ENCODE measurements around the gene GP1BA. TPM values are rescaled to one million over a fixed set of nuclear protein-coding genes. Genes with fewer than 3 reads are reported as not detected.

Gene GP1BA
- polyA plus RNA-seq, 1 donor from 2014 or later, result not detected

DNA sequence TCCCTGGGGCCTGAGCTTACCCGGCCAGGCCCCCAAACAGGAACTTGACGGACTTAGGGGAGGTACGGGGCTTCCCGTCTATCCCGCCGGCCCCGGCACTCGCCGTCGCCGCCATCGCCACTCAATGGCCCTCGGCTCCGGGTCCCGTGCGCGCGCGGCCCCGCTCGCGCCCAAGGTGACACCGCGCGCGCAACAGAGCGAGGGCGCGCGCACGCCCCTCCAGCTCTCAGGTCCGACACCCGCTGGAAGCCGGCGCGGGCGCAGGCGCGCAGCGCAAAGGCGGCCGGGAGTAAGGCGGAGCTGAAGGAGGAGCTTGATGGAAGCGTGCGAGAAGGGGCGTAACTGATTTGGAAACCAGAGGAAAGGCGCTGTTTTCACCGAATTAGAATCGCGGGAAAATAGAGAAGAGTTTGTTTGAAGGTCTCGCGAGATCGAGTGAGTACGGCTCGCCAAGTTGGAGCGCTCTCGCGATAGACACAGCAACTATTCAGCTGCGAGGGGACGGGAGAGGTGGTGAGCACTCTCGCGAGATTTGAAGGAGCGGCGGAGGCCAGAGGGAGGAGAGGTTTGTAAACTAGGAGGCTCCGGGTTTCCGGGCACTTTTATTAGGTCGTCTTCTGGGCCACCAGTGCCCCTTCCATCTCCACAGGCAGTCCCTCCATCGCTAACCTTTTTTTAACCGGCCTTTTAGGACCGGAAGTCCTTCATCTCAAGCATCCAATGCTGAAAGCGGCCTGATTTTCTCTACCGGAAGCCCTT, 7.9 kb downstream of the GP1BA start, which contains the start of the genes RNF167 and SLC25A11:
Gene RNF167, plus strand, starts transcription at position 473 of the 759 bp plus-strand sequence. CDS start 642 bp downstream, outside the sequence.
Gene SLC25A11, minus strand, starts transcription at position 251 of the 759 bp plus-strand sequence. Its CDS starts 136 bp downstream, at position 115.
- Histone ChIP-seq H3K27ac (ENCODE audit: low read length) (peak within 1 kb of the TSS; percentile 97), H3K9ac (ENCODE audit: low read length) (peak within 1 kb of the TSS; percentile 92), H3F3A (ENCODE audit: insufficient read depth, low read length, poor library complexity, severe bottlenecking) (no peaks in the 10 kb centered on the region), H4K20me1 (ENCODE audit: insufficient read depth) (no peaks in the 10 kb centered on the region), H3K9me2 (ENCODE audit: insufficient read depth, low read length) (no peaks in the 10 kb centered on the region), H3K36me3 (ENCODE audit: insufficient read depth, low read length) (no peaks in the 10 kb centered on the region), H3K4me2 (ENCODE audit: low read length) (peak within 1 kb of the TSS; percentile 86), H3K27me3 (ENCODE audit: insufficient read depth, low read depth, low read length) (no peaks in the 10 kb centered on the region), H3K9me3 (ENCODE audit: low read length) (no peaks in the 10 kb centered on the region), H3K79me2 (replicated peaks; ENCODE audit: insufficient read depth, low read length) (peaks cover 20% of the 10 kb centered on the region), H2AFZ (ENCODE audit: low read depth, low read length) (peak within 1 kb of the TSS; percentile 75), H3K4me3 (ENCODE audit: low read length) (peak within 1 kb of the TSS; percentile 83)
- no peak for TF ChIP-seq EZH2 (IDR thresholded peaks at IDR 0.05; ENCODE audit: borderline replicate concordance, insufficient read depth, low read length, poor library complexity, severe bottlenecking)
- peak; percentile 50 for TF ChIP-seq SMC3 (conservative IDR thresholded peaks at IDR 0.05; ENCODE audit: poor library complexity)
- peak; percentile 52 for TF ChIP-seq TAF1 (IDR thresholded peaks at IDR 0.05; ENCODE audit: low read depth)
- peak; percentile 47 for TF ChIP-seq RAD21 (conservative IDR thresholded peaks at IDR 0.05)
- peak; percentile 15 for TF ChIP-seq EP300 (conservative IDR thresholded peaks at IDR 0.05; ENCODE audit: poor library complexity, severe bottlenecking)
- peak; percentile 85 for TF ChIP-seq MXI1 (conservative IDR thresholded peaks at IDR 0.05; ENCODE audit: poor library complexity, severe bottlenecking)
- TF ChIP-seq, protein P1, sequence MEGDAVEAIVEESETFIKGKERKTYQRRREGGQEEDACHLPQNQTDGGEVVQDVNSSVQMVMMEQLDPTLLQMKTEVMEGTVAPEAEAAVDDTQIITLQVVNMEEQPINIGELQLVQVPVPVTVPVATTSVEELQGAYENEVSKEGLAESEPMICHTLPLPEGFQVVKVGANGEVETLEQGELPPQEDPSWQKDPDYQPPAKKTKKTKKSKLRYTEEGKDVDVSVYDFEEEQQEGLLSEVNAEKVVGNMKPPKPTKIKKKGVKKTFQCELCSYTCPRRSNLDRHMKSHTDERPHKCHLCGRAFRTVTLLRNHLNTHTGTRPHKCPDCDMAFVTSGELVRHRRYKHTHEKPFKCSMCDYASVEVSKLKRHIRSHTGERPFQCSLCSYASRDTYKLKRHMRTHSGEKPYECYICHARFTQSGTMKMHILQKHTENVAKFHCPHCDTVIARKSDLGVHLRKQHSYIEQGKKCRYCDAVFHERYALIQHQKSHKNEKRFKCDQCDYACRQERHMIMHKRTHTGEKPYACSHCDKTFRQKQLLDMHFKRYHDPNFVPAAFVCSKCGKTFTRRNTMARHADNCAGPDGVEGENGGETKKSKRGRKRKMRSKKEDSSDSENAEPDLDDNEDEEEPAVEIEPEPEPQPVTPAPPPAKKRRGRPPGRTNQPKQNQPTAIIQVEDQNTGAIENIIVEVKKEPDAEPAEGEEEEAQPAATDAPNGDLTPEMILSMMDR (IDR thresholded peaks at IDR 0.05; ENCODE audit: poor library complexity, severe bottlenecking), result peak; percentile 35
- TF ChIP-seq, protein P2, sequence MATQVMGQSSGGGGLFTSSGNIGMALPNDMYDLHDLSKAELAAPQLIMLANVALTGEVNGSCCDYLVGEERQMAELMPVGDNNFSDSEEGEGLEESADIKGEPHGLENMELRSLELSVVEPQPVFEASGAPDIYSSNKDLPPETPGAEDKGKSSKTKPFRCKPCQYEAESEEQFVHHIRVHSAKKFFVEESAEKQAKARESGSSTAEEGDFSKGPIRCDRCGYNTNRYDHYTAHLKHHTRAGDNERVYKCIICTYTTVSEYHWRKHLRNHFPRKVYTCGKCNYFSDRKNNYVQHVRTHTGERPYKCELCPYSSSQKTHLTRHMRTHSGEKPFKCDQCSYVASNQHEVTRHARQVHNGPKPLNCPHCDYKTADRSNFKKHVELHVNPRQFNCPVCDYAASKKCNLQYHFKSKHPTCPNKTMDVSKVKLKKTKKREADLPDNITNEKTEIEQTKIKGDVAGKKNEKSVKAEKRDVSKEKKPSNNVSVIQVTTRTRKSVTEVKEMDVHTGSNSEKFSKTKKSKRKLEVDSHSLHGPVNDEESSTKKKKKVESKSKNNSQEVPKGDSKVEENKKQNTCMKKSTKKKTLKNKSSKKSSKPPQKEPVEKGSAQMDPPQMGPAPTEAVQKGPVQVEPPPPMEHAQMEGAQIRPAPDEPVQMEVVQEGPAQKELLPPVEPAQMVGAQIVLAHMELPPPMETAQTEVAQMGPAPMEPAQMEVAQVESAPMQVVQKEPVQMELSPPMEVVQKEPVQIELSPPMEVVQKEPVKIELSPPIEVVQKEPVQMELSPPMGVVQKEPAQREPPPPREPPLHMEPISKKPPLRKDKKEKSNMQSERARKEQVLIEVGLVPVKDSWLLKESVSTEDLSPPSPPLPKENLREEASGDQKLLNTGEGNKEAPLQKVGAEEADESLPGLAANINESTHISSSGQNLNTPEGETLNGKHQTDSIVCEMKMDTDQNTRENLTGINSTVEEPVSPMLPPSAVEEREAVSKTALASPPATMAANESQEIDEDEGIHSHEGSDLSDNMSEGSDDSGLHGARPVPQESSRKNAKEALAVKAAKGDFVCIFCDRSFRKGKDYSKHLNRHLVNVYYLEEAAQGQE (IDR thresholded peaks at IDR 0.05; ENCODE audit: borderline replicate concordance), result peak; percentile 67
- TF ChIP-seq POLR2AphosphoS5 (IDR thresholded peaks at IDR 0.05), result peak; percentile 91

DNA sequence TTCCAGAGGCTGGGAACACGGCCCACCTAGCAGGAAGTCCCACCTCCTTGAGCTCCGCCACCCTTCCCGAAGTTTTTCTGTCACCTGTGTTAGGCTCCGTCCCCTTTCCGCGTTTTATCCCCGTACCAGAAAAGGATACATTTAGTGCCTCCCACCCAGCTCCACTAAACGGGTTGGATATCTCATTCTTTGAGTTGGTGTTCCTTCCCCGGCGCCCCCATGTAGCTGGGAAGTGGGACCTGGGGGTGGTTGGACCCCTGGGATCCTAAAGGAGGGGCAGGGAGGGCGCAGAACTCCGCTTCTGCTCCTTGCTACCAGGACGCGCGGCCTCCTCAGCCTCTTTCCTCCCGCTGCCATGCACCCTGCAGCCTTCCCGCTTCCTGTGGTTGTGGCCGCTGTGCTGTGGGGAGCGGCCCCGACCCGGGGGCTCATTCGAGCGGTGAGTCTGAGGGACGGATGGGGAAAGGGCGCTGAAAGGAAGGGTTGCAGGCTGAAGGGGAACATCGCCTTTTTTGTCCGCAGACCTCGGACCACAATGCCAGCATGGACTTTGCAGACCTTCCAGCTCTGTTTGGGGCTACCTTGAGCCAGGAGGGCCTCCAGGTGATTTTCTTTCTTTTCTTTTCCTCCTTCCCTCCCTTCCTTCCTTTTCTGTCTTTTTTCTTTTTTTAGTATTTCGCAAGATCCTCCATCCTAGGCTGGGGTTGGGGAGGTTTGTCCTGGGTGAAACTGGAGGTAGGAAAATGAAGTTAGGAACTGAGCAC, 8.7 kb downstream of the GP1BA start:
- peak overlapping the region; percentile 86 for H3K4me2 ChIP-seq (ENCODE audit: low read length)
- no peaks in the 10 kb centered on the region for H3K36me3 ChIP-seq (ENCODE audit: insufficient read depth, low read length)
- peak overlapping the region; percentile 92 for H3K9ac ChIP-seq (ENCODE audit: low read length)
- H3K79me2 ChIP-seq (replicated peaks; ENCODE audit: insufficient read depth, low read length), result peaks cover 23% of the 10 kb centered on the region
- H3F3A ChIP-seq (ENCODE audit: insufficient read depth, low read length, poor library complexity, severe bottlenecking), result no peaks in the 10 kb centered on the region
- no peaks in the 10 kb centered on the region for H3K9me3 ChIP-seq (ENCODE audit: low read length)
- no peaks in the 10 kb centered on the region for H3K9me2 ChIP-seq (ENCODE audit: insufficient read depth, low read length)
- no peaks in the 10 kb centered on the region for H3K27me3 ChIP-seq (ENCODE audit: insufficient read depth, low read depth, low read length)
- peak overlapping the region; percentile 97 for H3K27ac ChIP-seq (ENCODE audit: low read length)
- TF ChIP-seq RAD21 (conservative IDR thresholded peaks at IDR 0.05) (no peak), POLR2AphosphoS5 (IDR thresholded peaks at IDR 0.05) (peak; percentile 30), TAF1 (IDR thresholded peaks at IDR 0.05; ENCODE audit: low read depth) (peak; percentile 17), EP300 (conservative IDR thresholded peaks at IDR 0.05; ENCODE audit: poor library complexity, severe bottlenecking) (no peak), EZH2 (IDR thresholded peaks at IDR 0.05; ENCODE audit: borderline replicate concordance, insufficient read depth, low read length, poor library complexity, severe bottlenecking) (no peak), MXI1 (conservative IDR thresholded peaks at IDR 0.05; ENCODE audit: poor library complexity, severe bottlenecking) (no peak), SMC3 (conservative IDR thresholded peaks at IDR 0.05; ENCODE audit: poor library complexity) (no peak)
- TF ChIP-seq, protein P1 (IDR thresholded peaks at IDR 0.05; ENCODE audit: poor library complexity, severe bottlenecking), result no peak
- TF ChIP-seq, protein P2 (IDR thresholded peaks at IDR 0.05; ENCODE audit: borderline replicate concordance), result no peak
- no peaks in the 10 kb centered on the region for H4K20me1 ChIP-seq (ENCODE audit: insufficient read depth)
- peak overlapping the region; percentile 75 for H2AFZ ChIP-seq (ENCODE audit: low read depth, low read length)
- peak overlapping the region; percentile 83 for H3K4me3 ChIP-seq (ENCODE audit: low read length)
